SIG-M5 treated with dmso at 0.1 percent for 504 hours (cell line): ENCODE measurements around the gene FAM181A.

ENCODE experiments used
- DNase-seq: peaks from one replicate; lab custom pipeline; 2025; ENCODE audit not compliant: unreplicated experiment; lab: John Stamatoyannopoulos, UW

Gene FAM181A

DNA sequence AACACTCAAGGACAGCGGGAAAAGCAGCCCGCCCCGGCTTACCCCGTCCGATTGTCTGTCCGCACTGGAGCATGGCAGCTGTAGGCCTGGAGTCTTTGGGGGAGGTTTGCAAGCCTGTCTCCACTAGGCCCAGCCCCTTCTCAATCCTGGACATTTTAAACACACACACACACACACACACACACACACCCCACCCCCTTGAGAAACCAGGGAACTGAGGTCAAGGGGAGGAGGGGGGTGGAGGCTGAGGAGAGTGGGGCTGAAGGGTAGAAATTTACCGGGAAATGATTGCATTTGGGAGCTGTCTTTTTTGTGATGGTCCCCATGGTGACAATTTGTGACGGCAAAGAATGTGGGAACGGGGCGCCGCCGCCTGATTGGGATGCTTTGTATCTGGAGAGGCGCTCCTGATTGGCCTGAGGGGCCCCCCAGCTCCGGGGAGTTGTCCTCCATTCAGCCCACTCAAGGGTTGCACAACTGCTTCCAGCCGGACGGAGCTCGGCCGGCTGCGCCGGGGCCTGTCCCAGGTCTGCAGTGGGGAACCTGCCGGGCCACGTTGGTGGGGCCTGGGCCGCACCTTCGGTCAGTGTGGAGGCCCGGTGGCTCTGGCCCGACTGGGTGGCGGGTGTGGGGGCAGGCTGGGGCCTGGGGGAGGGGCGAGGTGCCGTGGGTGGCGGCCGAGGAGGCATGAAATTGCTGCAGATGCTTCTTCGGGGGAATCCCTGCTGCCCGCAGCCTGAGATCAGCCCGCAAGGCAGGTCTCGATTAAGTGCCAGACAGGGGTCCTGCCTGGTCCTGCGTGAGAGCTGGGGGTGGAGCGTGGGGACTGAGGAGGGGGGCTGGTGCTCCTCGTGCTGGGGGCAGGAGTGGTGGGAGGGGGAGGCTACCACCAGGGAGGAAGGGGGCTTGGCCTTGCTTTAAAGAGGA is at the start of gene FAM181A:
TSS of gene FAM181A (plus strand) at position 472 of the 927 bp plus-strand sequence. CDS start 942 bp downstream, outside the sequence.
- no peak for DNase-seq

DNA sequence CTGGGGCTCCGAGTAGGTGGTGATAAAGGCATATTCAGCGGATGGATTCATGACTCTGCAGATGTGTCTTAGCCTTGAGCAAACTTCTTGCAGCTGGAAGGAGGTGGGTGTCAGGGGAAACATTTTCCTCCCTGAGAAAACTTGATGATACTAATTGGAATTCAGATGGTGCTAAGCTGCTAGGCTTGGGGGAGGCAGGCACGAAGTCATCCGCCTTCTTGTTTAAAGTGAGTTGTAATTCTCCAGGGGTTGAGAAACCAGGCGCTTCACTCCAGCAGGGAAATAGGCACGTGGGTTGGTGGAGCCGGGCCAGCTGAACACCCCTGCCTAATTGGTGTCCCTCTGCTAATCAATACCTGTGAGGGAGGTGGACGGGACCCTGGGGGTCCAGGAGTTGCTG is 48.9 kb upstream of the FAM181A start:
- no peak for DNase-seq

DNA sequence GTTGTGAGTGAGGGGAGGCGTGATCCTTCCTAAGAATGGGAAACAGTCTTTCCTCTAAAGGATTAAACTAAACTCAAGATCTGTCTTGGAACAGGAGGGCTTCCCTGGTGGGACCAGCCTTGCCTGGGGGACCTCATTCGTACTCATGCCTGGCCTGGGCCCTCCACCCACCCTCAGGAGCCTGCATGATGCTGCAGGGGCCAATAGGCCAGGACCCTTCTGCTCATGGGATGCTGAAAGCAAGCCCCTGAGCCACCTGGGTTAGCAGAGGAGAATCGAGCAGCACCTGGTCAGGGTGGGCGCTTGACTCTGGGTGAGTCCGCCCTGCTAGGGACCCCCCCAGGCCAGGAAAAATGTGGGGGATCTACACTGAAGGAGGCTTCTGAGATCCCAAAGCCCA is 48.3 kb upstream of the FAM181A start:
- no peak for DNase-seq

DNA sequence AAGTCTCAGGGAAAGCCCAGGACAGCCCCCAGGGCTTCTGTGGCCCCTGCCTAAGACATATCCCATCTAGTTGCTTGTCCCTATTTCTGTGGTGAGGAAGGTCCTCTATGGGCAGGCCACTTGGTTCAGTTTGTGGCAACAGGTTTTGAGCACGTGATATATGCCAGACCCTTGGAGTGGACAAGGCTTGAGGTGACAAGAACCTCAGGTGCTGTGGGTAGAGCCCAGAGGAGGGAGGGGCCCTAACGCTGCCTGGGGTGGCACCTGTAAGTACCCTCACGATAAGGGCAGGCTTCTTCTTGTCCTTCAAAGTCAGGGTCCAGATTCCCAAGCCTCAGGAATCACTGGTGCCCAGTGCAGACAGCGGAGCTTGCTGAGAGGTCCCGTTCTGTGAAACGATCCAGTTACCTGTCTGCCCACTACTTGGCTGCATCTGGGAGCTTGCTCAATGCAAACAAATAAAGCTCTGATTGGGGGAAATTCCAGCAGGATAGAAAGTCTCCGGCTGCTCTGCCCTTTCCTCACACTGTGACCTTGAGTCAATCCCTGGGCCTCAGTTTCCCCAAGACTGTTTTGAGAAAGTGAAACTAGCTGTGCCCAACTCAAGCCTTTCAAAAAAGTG is 47.7 kb upstream of the FAM181A start:
- no peak for DNase-seq

DNA sequence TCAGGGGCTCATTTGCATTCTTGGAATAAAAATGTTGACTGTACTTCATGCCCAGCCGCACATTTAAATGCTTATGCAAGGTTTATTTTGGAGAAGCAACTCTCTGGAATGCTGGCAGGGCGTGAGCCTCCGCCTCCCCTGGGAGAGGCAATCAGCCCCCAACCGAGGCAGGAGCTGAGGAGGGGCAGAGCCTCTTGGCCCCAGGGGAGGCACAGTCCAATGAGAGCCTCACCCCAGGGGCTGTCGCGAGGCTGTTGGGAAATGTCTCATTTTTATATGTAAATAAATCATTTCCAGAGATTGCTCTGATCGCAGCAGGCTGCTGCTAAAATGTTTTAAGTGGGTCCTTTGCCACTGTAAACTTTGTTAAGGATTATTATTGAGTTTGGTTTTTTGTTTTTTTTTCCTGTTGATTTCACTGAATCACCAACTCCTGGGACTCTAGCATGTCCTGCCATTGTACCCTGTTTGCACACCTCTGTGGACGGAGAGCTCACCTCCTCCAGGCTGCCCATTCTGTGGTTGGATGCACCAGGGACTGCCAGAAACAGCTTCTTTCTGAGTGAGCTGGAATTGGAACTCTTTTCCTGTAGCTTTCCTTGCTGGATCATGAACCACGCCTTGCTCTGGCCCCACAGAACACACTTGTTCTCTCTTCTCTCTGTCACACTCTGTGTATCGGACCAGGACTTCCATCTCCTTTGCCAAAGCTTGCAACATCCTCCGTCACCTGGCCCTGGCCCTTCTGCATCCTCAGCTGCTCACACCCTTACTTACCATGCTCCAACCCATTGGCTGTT is 46.9 kb upstream of the FAM181A start:
- DNase-seq, result no peak

DNA sequence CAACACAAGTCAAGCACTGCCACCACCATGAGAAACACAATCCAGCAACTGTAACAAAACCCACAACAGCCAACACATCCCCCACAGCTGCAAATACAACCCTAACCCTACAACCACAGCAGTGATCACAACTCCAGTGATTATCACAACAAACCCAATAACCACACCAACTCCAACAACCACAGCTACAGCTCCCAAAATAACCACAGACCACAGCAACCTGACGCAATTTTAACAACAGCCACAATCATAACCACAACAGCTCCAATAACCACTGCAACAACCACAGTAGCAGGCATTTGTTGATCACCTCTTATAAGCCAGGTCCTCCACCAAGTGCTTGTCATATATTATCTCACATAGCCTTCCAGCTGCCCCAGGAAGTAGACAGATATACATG is 42.2 kb upstream of the FAM181A start:
- no peak for DNase-seq

DNA sequence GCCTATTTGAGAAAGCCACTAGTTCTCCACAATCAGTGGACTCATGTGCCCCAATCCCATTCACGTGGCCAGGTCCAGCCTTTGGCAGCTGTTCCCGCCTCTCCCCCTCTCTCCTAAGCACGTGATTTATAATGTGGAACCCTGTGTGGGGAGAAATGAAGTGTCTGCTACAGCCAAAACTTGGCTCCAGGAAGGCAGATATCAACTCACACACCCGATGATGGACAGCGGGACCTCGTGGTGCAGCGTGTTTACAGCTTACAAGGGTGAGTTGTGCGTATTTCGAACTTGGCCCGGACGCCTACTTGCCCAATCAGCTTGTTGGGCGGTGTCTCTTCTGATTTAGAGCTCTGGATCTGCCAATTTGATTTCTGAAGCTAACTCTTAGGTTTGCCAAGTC is 38.1 kb upstream of the FAM181A start:
- no peak for DNase-seq

DNA sequence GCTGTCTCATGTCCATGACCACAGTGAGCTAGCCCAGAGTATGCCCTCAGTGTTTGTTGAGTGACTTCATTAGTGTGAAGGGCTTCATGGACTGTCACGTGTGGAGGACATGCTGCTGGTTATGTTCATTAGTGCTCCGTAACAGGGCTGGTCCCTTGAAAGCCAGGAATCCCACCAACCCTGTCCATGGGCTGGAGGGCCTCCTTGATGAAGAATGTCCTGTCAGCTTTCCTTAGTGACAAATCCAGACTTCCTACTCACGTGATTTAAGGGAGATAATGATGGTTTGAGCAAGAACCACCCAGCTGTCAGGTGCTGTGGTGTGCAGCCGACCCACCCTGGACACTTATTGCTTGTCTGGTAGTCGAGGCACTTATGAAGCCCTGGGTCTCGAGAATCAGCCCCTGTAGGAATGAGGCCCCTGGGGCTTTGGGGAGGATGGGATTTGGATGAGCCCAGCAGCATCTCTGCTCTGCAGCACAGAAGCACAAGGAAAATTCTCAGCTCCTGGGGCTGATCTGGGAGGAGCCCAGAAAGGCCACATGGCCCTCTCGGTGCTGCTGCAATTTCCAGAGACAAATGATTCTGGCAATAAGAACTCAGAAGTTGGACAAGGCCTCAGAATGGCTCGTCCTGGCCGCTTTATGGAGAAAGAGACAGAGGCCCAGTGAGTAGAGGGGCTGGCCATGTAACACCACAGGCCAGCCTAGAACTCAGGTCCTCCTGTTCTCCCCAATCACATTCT is 37.2 kb upstream of the FAM181A start:
- DNase-seq, result no peak

DNA sequence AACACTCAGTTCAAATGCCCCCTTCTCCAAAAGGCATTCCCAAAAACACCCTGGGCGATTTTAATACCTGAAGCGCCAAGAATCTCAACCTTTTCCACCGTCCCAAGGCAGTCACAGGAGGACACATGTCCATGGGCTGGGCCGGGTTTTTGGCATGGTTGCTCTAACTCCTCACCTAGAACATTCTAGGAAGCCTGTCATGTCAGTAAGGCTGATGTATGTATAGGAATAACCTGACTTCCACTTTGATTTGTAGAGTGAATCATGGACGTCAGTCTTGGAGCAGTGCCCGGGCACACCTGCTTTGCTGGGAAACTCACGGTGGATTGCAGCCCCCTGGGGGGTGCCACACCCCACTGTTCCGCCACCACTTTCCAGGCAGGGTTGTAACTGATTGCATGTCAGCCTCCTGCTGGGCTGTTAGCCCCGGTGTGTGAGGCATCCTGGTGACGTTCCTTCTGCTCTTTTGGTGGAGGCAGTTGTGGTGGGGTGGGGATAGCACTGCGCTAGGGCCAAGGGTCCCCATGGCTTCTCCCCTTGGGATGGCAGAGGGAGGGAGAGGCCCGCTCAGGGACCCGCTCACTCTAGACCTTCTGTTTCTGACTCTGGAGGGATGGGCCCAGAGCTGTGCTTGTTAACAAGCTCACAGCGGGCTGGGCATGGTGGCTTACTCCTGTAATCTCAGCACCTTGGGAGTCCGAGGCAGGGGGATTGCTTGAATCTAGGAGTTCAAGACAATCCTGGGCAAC is 35.2 kb upstream of the FAM181A start:
- DNase-seq, result no peak

DNA sequence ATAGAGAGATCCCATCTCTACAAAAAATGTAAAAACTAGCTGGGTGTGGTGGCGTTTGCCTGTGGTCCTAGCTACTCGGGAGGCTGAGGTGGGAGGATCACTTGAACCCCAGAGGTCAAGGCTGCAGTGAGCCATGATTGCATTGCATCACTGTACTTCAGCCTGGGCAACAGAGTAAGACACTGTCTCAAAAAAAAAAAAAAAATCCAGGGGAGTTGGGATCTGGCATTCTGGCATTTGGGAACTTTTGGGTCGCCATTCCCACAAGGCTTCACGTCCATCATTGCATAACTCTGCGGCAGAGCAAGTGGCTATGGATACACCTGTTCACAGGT is 34.7 kb upstream of the FAM181A start:
- no peak for DNase-seq

DNA sequence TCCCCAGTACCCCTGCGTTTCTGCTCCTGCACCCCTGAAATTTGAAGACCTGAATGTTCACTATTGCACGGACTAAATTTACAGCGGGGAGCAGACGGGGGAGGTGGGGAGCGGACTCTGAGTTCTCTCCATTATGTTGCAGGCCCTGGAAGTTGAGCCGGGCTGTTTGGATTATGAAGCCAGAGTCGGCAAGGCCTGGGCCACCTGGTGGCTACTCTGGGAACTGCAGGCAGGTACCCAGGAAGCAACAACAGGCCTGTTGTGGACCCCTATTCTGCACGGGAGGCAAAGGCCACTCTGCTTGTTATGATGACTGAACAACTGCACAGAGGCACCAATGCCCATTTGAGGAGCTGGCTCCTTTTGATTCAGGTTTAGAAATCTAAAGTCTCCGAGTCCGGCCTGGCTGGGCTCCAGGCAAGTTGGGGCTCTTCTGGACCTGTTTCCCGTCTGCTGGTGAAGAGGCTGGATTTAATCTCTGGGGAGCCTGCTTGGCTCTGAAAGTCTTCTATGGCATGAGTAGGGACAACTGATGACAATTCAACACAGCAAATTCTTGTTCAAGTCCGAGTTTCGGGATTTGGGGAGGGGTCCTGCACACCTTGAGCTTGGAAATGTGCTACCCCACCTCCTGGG is 34.1 kb upstream of the FAM181A start:
- peak; percentile 15 for DNase-seq

DNA sequence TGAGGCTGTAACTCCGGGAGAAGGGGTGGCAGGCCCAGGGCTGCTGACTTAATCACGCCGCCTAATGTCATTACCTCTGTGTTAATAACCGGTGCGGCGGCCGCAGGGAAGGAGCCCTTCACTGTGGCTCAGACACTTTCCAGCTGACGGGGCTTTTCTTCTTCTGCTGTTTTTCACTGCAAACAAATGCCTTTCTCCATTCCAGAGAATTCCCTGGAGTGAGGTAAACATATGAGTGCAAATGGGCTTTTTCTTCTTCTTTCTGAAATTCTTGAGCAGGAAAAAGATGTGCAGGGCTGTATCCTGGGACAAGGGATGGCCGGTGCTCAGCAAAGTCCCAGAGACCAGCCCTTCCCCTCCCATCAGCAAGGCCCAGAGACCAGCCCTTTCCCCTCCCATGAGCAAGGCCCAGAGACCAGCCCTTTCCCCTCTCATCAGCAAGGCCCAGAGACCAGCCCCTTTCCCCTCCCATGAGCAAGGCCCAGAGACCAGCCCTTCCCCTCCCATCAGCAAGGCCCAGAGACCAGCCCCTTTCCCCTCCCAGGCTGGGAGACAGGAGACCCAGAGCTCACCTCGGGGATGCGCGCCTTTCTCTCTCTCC is 33.4 kb upstream of the FAM181A start:
- DNase-seq, result no peak

DNA sequence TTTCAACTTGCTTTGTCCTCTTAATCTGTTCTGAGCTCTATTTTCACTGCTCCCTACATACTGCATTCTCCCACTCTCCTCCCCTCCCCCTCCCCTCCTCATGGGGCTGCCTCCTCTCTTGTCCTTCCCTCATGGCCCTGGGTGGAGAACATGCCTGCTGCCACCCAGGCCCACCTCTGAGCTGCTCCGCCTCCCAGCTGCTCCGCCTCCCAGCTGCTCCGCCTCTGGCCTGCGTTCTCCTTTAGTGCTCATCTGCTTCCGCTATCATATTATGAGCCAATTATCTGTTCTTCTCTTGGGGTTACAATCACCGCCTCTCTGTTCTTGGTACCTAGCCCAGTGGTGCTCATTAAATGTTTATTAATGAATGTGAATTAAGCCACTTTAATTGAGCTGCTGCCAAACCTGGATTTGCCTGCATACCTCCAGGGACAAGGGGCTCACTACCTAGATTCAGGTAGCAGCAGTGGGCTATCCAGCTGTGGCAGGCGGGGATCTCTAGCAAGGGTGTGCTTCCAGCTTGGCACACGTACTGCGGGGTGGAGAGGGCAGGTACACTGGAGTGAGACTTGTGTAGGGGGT is 32.0 kb upstream of the FAM181A start:
- no peak for DNase-seq

DNA sequence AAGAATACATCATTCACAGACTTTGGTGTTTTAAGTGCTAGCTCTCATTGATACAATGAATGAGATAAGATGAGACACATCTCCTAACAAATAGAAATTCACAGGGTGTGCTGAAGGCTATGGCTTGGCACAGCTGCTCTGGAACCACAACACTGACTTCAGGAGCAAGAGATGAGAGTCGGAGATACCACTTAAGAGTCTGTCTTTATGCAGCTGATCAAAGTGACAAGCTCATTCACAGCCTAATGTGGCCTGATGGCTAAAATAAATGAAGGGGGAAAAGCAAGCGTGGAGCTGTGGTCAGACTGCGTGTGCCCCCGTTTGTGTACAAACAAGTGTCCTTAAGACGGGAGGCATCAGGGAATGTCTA is 29.7 kb upstream of the FAM181A start:
- no peak for DNase-seq

DNA sequence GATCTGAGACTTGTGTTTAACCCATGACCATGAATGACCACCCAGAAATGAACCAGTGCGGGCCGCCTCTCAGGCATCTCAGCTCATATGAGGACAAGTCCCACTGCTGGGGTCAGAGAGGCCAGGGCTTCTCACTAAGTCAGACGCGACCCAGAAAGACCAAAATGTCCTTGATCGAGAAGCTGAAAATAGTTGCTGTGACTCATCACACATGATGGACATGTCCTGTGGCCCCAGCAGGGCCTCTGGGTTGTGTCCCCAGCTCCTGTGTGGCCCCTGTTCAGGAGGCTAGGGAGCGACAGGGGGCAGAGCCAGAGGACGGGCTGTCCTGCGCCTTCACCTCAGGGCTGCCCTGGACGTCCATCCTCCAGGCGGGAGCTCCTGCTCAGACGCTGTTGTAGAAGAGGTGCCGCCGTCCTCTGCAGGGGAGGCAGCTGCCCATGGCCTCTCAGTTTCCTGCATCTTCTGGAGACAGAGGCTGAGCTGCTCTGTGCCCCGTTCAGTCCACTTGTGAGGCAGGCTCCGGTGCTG is 29.0 kb upstream of the FAM181A start:
- no peak for DNase-seq

DNA sequence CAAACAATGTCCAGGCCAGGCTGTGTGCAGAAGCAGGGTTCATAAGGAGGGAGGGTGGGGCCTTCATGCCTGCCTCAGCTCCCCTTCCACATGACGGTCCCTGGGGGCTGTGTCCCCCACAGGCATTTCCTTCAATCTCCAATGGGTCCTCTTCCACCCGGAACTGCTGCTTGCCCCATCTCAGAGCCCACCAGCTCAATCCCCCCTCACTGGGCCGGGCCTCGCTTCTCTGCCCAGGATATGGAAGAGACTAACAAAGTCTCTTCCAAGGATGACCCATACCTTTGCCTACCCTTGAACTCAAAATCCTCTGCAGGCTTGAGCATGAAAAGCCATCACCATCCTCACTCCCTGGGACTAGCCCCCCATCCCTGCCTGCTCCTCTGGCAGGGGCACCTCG is 28.4 kb upstream of the FAM181A start:
- DNase-seq, result no peak

DNA sequence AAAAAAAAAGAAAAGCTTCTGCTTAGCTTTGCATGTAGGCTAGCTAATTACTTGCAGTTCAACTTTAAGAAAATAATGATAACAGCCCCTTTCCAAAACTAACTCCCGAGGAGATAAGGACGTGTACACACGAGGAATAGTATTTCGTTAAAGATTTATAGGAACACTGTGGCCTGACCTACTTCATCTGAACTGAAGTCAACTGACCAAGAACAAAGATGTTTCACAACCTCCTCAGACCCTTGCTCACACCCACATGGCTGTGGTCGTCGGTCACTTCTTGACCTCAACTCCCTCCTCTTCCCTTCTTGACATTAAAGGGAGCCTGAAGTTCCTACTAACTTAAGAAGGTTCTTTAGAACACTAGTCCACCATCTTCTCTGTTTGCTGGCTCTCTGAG is 25.3 kb upstream of the FAM181A start:
- DNase-seq, result no peak

DNA sequence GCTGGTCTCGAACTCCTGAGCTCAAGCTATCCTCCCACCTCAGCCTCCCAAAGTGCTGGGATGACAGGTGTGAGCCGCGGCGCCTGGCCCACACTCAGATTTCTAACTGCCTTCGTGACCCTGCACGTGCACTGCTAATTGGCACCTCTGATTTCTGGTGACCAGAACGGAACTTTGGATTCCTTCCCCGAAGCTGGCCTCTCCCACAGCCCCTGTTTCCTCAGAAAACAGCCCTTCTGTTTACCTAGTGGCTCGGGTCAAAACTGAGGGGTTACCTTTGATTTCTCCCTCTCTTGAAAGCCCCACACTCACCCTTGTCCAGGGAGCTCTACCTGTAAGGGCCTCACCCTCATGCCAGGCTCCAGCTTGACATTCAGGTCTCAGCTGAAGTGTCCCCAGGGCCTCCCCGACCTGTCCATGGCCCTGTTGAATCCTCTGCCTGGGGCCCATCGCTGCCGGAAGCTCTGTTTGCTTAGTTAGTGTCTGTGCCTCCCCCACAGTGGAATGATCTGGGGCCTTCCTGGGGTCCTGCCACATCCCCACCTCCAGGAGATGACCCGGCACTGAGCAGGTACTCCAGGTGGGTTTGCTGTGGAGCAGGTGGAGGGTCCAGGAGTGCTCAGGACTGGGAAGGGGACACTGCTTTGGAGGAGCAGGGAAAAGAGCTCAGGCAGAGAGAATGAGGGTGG is 24.4 kb upstream of the FAM181A start:
- DNase-seq, result no peak
